Middle frontal gyrus (tissue), 1 donor: ENCODE data around the gene CAPN11.
"Not testable (repeated sequence)": the region's sequence is repeated elsewhere in the genome, so short reads cannot be mapped to it uniquely, and the experiment has no call there.

Experiments used
- DNase-seq: peaks from one replicate; pipeline ENCODE4 v3.0.0-alpha.2; 2015; ENCODE audit warnings: low spot score; ENCODE audit errors: extremely low spot score

CAPN11 gene

GRCh38 chr6:44227148-44227793 is 68.7 kb downstream of the CAPN11 start:
- DNase-seq = no peak

GRCh38 chr6:44228031-44228430 is 69.4 kb downstream of the CAPN11 start:
- no peak for DNase-seq

- no peak for DNase-seq
Observed at GRCh38 chr6:44228433-44228832, 69.8 kb downstream of the CAPN11 start.

DNA sequence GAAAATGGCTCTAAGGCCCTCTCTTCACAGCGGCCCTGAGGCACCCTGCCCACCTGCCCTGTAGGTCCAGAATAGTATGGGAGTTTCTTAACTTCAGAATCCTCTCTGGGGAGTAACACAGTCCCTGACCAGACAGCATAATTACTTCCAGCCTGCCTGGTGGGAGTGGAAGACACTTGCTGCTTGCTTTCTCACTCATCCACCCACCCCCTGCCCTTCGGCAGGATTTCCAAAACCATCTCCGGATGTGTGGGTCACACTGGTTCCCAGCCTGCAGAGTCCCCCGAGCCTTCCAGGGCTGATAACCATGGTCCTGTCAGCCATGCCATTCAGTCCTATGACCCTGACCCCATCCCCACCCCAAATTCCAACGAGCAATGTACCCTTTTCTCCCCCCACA is 70.2 kb downstream of the CAPN11 start:
- DNase-seq = no peak

DNA sequence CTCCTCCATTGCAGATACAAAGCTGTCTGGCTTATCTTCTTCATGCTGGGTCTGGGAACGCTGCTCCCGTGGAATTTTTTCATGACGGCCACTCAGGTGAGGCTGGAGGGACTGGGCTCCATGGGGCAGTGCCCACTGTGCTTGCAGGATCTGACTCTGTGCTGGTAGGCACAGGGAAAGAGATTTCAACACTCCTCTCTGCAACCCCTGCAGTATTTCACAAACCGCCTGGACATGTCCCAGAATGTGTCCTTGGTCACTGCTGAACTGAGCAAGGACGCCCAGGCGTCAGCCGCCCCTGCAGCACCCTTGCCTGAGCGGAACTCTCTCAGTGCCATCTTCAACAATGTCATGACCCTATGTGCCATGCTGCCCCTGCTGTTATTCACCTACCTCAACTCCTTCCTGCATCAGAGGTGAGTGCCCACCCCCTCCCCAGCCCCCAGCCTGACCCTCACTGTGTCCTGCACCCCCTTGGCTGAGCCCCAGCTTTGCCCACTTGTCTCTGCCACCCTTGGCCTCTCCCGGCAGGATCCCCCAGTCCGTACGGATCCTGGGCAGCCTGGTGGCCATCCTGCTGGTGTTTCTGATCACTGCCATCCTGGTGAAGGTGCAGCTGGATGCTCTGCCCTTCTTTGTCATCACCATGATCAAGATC is 70.9 kb downstream of the CAPN11 start:
- no peak for DNase-seq

DNA sequence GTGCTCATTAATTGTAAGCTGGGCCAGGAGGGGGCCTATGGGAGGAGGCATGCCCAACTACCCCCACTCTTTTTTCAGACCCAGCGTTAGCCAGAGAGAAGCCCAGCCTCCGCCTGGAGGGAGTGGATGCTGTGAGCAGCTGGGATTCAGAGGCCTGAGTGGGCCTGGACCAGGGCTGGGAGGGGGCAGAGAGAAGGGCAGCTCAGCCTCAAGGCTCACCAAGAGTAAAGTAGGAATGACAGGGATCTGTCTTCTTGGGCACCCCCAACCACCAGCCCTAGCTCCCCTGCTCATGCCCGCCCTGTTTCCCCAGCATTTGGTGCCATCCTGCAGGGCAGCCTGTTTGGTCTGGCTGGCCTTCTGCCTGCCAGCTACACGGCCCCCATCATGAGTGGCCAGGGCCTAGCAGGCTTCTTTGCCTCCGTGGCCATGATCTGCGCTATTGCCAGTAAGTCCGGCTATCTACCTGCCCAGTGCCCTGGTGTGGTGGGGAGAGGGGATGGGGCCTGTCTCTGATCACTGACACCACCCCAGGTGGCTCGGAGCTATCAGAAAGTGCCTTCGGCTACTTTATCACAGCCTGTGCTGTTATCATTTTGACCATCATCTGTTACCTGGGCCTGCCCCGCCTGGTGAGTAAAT is 71.5 kb downstream of the CAPN11 start:
- no peak for DNase-seq

DNA sequence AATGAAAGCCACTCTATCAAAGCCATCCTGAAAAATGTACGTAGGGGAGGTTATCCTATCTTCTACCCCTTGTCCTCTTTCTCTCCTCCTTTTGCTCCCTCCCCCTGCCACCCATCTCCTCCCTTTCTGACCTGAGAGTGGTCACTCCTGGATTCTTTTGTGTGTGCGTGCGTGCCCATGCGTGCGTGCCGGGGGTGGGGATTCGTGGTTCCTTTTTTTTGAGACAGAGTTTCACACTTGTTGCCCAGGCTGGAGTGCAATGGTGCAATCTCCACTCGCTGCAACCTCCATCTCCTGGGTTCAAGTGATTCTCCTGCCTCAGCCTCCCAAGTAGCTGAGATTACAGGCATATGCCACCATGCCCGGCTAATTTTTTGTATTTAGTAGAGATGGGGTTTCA is 72.8 kb downstream of the CAPN11 start:
- DNase-seq = not testable (repeated sequence)

DNA sequence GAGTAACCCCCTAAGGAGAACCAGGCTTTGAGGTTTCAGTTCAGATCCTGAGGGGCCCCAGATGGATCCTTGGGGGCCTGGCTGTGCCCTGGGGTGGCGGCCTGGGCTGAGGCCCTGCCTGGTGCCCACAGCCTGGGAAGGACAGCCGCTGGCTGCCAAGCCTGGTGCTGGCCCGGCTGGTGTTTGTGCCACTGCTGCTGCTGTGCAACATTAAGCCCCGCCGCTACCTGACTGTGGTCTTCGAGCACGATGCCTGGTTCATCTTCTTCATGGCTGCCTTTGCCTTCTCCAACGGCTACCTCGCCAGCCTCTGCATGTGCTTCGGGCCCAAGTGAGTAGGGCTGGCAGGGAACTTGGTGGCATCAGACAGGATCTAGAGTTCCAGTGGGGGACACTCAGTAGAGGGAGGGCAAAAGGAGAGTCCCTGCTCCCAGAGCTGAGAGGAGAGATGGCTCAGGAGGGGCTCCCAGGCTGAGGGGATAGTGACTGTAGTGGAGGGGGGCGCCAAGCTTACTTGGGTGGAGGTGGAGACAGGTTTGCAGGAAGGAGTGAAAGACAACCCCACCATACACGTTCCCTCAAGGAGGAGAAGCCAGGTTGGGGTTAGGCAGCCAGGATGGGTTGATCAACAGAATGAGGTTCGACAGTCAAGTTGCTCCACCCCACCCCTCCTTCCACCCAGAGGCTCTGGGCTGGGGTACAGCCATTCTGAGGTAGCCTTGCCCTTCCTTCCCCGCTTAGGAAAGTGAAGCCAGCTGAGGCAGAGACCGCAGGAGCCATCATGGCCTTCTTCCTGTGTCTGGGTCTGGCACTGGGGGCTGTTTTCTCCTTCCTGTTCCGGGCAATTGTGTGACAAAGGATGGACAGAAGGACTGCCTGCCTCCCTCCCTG is 74.3 kb downstream of the CAPN11 start:
- DNase-seq = no peak

DNA sequence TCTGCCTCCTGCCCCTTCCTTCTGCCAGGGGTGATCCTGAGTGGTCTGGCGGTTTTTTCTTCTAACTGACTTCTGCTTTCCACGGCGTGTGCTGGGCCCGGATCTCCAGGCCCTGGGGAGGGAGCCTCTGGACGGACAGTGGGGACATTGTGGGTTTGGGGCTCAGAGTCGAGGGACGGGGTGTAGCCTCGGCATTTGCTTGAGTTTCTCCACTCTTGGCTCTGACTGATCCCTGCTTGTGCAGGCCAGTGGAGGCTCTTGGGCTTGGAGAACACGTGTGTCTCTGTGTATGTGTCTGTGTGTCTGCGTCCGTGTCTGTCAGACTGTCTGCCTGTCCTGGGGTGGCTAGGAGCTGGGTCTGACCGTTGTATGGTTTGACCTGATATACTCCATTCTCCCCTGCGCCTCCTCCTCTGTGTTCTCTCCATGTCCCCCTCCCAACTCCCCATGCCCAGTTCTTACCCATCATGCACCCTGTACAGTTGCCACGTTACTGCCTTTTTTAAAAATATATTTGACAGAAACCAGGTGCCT is 75.0 kb downstream of the CAPN11 start:
- no peak for DNase-seq
